Natural killer cell (primary cell): ENCODE measurements around the gene ACLY. TPM values are rescaled to one million over a fixed set of nuclear protein-coding genes. Genes with fewer than 3 reads are reported as not detected.
A peak's percentile ranks its signal among the peaks of the same experiment; 100 is the strongest.

Experiments
- ATAC-seq, 3 donors: fragments of 150-1000 bp in 2 of 3; fragments of 200-7000 bp in 1 of 3; cut with Tn5 transposase; 1 replicate in 1 of 3; 2 replicates in 2 of 3; pipeline ENCODE4 v1.10.0; 2021; ENCODE audit warnings: mild to moderate bottlenecking in 2 of 3, moderate library complexity in 2 of 3
- DNase-seq, 2 donors: peaks; one replicate each; pipeline versions ENCODE4 v3.0.0 to v3.0.0-alpha.2; 2013 to 2021; ENCODE audit warnings: mixed read lengths in 1 of 2
- H3K27ac ChIP-seq: one replicate; pipeline ENCODE4 v1.5.1; 2013; ENCODE audit warnings: mild to moderate bottlenecking, low read length
- H3K27me3 ChIP-seq: one replicate; pipeline ENCODE4 v1.6.1; 2013; ENCODE audit warnings: low read length; ENCODE audit not compliant: control insufficient read depth, insufficient read depth
- H3K36me3 ChIP-seq: one replicate; pipeline ENCODE4 v1.6.1; 2013; ENCODE audit warnings: low read length; ENCODE audit not compliant: control insufficient read depth, insufficient read depth
- H3K4me1 ChIP-seq: one replicate; pipeline ENCODE4 v1.6.1; 2013; ENCODE audit warnings: low read length; ENCODE audit not compliant: control insufficient read depth, insufficient read depth
- H3K4me3 ChIP-seq: one replicate; pipeline ENCODE4 v1.5.1; 2013; ENCODE audit warnings: low read length
- H3K9me3 ChIP-seq: one replicate; pipeline ENCODE4 v1.6.1; 2013; ENCODE audit warnings: low read length; ENCODE audit not compliant: control insufficient read depth, insufficient read depth
- H3K27ac Mint-ChIP-seq, 2 donors: one replicate each; pipeline ENCODE4 v1.8.0; 2022; ENCODE audit warnings: mild to moderate bottlenecking in 2 of 2, mixed read lengths in 2 of 2, moderate library complexity in 1 of 2
- H3K27me3 Mint-ChIP-seq, 2 donors: one replicate each; pipeline ENCODE4 v1.8.0; 2022; ENCODE audit warnings: low read depth in 2 of 2, mixed read lengths in 2 of 2
- H3K36me3 Mint-ChIP-seq: one replicate; pipeline ENCODE4 v1.8.0; 2022; ENCODE audit warnings: mixed read lengths
- H3K4me1 Mint-ChIP-seq, 2 donors: one replicate each; pipeline ENCODE4 v1.8.0; 2022; ENCODE audit warnings: mixed read lengths in 2 of 2
- H3K4me3 Mint-ChIP-seq: one replicate; pipeline ENCODE4 v1.8.0; 2022; ENCODE audit warnings: mild to moderate bottlenecking, moderate library complexity, mixed read lengths
- H3K9me3 Mint-ChIP-seq, 2 donors: one replicate each; pipeline ENCODE4 v1.8.0; 2022; ENCODE audit warnings: mixed read lengths in 2 of 2
- WGBS: methylation state at CpG from one replicate; pipeline ENCODE4 v1.1.7; 2013; ENCODE audit warnings: missing lambda C conversion rate; ENCODE audit not compliant: insufficient coverage; 5-methylcytosine and 5-hydroxymethylcytosine counted together
- intact Hi-C: fragments of 100-400 bp; cut with micrococcal nuclease; formaldehyde crosslinking; loops from one replicate; pipeline ENCODE4 v1.14.2; 2022
- total RNA-seq, 4 donors: library from RNA; stranded (reverse); fragments of 120-200 nt in 1 of 4; gene quantifications; one replicate each; pipeline versions ENCODE4 v1.2.3 to v1.2.4, GENCODE V29; 2013 to 2022
- TF ChIP-seq, protein P1 (sequence below): fragments of 200-600 bp; IDR thresholded peaks from one replicate; pipeline ENCODE4 v1.8.0; 2022; ENCODE audit warnings: antibody characterized with exemption

ACLY gene
- total RNA-seq, 3 donors from 2014 or later (not counting 1 experiment from before 2014, with no cell fraction given) = 86.5 to 106 (median 106) TPM

DNA sequence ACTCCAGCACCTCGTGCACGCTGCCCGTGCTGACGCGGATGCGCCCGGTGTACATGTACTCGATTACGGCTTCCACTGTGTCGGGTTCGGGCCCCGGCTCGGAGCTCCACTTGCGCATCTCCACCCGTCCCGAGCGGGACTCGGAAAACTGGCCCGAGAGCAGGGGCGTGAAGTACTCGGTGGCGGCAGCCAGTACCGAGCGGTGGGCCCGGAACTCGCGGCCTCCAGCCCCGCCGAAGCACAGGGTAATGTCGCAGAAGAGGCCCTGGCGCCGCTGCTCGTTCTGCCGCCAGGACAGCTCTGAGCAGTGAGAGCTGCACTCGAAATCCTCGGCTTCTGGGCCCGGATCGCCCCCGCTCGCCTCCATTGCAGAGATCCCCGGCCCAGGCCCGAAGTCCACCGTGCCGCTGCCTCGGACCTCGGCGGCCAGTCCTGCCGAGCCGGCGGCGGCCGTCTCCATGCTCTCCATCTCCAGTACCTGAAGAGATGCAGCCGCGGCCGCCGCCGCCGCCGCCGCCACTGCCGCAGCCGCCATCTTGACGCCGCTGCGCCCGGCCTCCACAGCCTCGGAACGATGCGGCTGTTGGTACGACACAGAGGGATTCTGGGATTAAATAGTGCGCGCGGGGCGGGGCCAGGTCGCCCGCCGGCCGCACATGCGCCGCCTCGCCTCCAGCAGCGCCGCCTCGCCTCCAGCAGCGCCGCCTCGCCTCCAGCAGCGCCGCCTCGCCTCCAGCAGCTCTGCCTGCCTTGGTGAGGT, 53.7 kb downstream of the ACLY start, which contains the start of gene KLHL11:
Gene KLHL11 (minus strand): TSS at position 588 of the 760 bp plus-strand sequence. CDS start 53 bp downstream, at position 535.
- Mint-ChIP-seq H3K4me3 (no peak within 1 kb of the TSS), H3K27ac (no peak within 1 kb of the TSS), H3K27me3 (no peaks in the 10 kb centered on the region)

DNA sequence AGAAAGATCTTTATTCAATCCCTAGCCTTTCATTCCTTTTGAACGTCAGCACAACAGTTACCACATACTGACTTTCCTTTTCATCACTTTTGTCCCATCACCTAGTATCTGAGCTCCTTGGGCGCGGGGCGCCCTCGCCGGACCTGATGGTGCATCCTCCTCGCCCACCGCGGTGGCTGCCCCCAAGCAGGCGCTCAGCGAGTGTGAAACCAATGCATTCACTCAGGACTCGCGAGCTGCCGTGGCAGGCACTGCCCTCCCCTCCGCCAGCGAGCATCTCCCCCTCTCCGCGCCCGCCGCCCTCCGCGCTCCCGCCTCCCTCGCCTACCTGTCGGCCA, 54.3 kb downstream of the ACLY start:
- peaks cover 27% of the 10 kb centered on the region for H3K4me1 ChIP-seq
- peaks cover 16 to 17% of the 10 kb centered on the region in 2 donors for H3K4me1 Mint-ChIP-seq
- H3K9me3 ChIP-seq = no peaks in the 10 kb centered on the region
- no peaks in the 10 kb centered on the region for H3K27me3 Mint-ChIP-seq
- peak in 2 of 3 donors; percentile 35 to 45 for ATAC-seq
- no peaks in the 10 kb centered on the region for H3K27me3 ChIP-seq
- no peaks in the 10 kb centered on the region for H3K36me3 Mint-ChIP-seq
- no peak overlapping the region for H3K27ac Mint-ChIP-seq
- no peaks in the 10 kb centered on the region for H3K9me3 Mint-ChIP-seq
- H3K4me3 ChIP-seq = peak overlapping the region; percentile 86
- DNase-seq = peak in 1 of 2 donors; percentile 44
- TF ChIP-seq, protein P1, sequence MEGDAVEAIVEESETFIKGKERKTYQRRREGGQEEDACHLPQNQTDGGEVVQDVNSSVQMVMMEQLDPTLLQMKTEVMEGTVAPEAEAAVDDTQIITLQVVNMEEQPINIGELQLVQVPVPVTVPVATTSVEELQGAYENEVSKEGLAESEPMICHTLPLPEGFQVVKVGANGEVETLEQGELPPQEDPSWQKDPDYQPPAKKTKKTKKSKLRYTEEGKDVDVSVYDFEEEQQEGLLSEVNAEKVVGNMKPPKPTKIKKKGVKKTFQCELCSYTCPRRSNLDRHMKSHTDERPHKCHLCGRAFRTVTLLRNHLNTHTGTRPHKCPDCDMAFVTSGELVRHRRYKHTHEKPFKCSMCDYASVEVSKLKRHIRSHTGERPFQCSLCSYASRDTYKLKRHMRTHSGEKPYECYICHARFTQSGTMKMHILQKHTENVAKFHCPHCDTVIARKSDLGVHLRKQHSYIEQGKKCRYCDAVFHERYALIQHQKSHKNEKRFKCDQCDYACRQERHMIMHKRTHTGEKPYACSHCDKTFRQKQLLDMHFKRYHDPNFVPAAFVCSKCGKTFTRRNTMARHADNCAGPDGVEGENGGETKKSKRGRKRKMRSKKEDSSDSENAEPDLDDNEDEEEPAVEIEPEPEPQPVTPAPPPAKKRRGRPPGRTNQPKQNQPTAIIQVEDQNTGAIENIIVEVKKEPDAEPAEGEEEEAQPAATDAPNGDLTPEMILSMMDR = no peak
- H3K4me3 Mint-ChIP-seq = no peak overlapping the region
- intact Hi-C loops = no loop called here
- H3K36me3 ChIP-seq = peaks cover 12% of the 10 kb centered on the region
- 0% methylated on average over 25 of the region's 25 CpGs for WGBS
- peak overlapping the region; percentile 81 for H3K27ac ChIP-seq

More for the DNA sequence above, 53.7 kb downstream of the ACLY start, which contains the start of gene KLHL11:
- WGBS = under 1% methylated on average over 90 of the region's 90 CpGs
- DNase-seq (peak; percentile 83 to 94), ATAC-seq (peak; percentile 91 to 97 (median 93))
- Mint-ChIP-seq H3K4me1 (peaks cover 16 to 17% of the 10 kb centered on the region in 2 donors), H3K36me3 (no peaks in the 10 kb centered on the region), H3K9me3 (no peaks in the 10 kb centered on the region)
- TF ChIP-seq, protein P1 = no peak
- Histone ChIP-seq H3K4me3 (peak within 1 kb of the TSS; percentile 86), H3K9me3 (no peaks in the 10 kb centered on the region), H3K36me3 (peaks cover 13% of the 10 kb centered on the region), H3K27ac (peak within 1 kb of the TSS; percentile 81), H3K4me1 (peaks cover 27% of the 10 kb centered on the region), H3K27me3 (no peaks in the 10 kb centered on the region)
- intact Hi-C loops = loop anchor here (1.0 kb wide), 1 partner anchor 54 kb away; no protein-coding TSS in a partner anchor

DNA sequence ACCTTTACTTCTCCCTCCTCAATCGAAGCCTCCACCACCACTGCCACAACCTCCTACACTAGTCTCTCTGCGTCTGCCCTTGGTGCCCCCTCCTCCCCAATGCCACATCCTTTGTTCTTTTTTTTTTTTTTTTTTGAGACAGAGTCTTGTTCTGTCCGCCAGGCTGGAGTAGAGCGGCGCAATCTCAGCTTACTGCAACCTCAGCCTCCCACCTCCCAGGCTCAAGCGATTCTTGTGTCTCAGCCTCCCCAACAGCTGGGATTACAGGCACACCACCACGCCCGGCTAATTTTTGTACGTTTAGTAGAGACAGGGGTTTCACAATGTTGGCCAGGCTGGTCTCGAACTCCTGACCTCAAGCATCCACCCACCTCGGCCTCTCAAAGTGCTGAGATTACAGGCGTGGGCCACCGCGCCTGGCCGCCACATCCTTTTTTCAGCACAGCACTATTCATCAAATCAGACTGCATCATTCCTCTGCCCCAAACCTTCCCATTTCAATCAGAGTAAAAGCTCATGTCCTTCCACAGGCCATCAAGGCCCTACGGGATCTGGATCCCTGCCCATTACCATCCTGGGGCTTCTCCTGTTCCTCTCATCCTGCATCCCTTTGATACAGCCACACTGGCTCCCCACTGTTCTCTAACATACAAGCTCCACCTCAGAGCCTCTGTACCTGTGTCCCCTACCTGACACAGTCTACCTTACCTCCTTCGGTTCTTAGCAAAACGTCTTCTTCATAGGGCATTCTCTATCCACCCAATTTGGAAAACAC, 55.5 kb downstream of the ACLY start:
- no peak overlapping the region for H3K27ac Mint-ChIP-seq
- Histone ChIP-seq H3K36me3 (peaks cover 8% of the 10 kb centered on the region), H3K27me3 (no peaks in the 10 kb centered on the region), H3K27ac (no peak overlapping the region), H3K9me3 (no peaks in the 10 kb centered on the region), H3K4me3 (no peak overlapping the region), H3K4me1 (peaks cover 27% of the 10 kb centered on the region)
- H3K9me3 Mint-ChIP-seq = no peaks in the 10 kb centered on the region
- H3K27me3 Mint-ChIP-seq = no peaks in the 10 kb centered on the region
- TF ChIP-seq, protein P1 = no peak
- DNase-seq (peak in 1 of 2 donors; percentile 59), ATAC-seq (peak in 1 of 3 donors; percentile 25)
- intact Hi-C loops = no loop called here
- no peaks in the 10 kb centered on the region for H3K36me3 Mint-ChIP-seq
- H3K4me1 Mint-ChIP-seq = peaks cover 16 to 18% of the 10 kb centered on the region in 2 donors
- H3K4me3 Mint-ChIP-seq = no peak overlapping the region
- 29% methylated on average over 18 of the region's 18 CpGs for WGBS
